HG02642 (cell line): ENCODE results near the gene ESRRB.

Experiments used
- ATAC-seq: cut with Tn5 transposase; IDR thresholded peaks from one replicate; pipeline ENCODE4 v1.9.1; 2021; ENCODE audit warnings: mild to moderate bottlenecking; ENCODE audit not compliant: unreplicated experiment, poor library complexity

ESRRB gene

GRCh38 chr14:76396714-76397187, 20.8 kb downstream of the ESRRB start:
- no peak for ATAC-seq

- ATAC-seq: no peak
These were observed 29.7 kb downstream of the ESRRB start for GRCh38 chr14:76405627-76406026.

DNA sequence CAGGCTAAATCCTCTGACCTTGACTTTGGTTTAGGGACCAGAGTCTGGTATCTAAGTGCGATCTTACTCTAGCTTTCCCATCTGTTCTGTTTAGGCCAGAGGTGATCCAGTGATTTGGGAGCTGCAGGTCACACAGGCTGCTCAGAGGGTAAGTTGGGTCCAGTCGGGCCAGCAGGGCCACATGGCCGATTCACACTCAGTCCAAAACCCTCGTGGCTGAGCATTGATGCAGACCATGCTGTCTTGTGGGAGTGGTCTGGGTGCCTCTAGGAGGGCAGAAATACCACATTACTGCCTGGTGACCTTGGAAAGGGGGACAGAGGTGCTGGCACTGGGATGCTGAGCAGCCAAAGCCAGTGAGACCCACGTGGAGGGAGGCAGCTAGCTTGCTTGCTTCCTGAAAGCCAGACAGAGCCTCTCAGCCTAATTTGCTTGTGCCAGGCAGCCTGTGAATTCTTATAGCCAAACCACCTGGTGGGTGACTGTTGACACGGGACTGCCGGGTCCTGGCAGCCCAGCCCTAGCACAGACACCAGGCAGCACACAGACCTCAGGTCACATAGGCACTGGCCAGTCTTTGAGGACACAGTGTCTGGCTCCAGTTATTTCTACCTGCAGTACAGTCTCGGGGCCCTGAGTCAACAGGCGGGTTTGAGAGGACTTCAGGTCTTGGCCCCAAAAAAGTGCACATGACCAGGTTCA, 31.7 kb downstream of the ESRRB start:
- ATAC-seq: no peak

- no peak for ATAC-seq
These were observed 32.9 kb downstream of the ESRRB start for GRCh38 chr14:76408877-76409276.

- no peak for ATAC-seq
These were observed 36.6 kb downstream of the ESRRB start for GRCh38 chr14:76412501-76412900.

DNA sequence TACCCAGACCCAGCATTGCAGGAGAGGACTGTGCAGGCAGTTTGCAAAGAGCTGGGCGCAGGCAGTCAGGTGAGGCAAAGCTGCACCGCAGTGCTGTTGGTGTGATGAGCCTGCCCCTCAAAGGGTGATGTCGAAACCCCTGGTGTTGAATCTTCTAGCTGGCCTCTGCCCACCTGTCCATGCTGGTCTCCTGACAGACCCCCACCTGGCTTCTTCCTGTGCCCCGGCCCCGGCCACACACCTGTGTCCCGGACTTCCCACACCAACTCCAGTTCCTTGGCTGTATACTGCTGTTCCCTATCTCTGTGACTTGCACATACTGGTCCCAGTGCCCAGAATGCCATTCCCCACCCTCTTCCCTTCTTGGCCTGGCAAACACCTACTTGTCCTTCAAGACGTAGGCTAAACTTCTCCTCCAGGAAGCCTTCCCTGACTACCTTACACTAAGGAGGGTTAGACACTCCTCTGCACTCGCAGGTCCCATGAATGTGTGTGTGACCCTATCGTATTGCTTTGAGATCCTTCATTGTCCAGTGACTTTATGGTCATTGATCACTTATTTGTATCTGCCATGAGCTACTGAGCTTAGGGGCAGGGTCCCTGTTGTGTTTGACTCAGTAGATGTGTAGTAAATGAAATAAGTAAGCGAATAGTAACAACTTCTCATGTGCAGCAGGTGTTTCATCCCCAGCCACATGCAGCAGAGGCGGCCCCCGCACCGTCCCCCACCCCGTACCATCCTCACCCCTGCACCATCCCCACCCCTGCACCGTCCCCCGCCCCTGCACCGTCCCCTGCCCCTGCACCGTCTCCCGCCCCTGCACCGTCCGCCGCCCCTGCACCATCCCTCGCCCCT, 37.4 kb downstream of the ESRRB start:
- no peak for ATAC-seq

DNA sequence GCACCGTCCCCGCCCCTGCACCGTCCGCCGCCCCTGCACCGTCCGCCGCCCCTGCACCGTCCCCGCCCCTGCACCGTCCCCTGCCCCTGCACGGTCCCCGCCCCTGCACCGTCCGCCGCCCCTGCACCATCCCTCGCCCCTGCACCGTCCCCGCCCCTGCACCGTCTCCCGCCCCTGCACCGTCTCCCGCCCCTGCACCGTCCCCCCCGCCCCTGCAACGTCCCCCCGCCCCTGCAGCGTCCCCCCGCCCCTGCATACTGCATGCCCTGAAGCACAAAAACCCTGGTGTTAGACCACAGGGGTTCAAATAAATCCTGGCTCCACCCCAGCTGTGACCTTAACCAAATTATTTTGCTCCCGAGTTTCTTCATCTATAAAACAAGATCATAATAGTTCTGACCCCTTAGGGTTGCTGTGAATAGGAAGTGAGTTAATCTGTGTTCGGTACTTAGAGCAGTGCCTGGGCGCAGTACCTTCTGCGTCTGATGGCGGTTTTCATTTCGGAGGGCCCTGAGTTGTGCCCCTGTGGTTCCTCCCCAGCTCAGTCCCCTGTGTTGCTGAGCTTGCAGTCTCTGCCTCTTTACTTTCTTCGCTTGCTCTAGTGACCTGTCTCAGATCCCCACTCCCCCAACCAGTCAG, 38.1 kb downstream of the ESRRB start:
- no peak for ATAC-seq

DNA sequence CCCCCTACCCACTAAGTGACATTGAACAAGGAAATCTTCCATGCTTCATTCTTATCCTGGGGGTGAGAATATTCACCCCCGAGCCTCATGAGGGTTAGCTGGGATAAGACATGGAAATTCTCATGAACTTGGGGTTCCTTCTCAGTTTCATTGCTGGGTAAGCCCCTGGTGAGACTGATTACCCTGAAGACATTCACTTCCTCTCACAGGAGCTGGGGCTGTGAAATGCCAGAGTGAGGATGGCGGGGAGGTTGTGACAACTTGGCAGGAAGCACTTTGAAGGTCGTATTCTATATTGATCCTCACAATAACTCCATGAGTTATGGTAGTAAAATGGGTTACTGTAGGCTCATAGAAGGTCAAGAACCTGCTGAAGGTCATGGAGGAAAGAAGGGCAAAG, 43.5 kb downstream of the ESRRB start:
- ATAC-seq: no peak

GRCh38 chr14:76420827-76421226, 44.9 kb downstream of the ESRRB start:
- no peak for ATAC-seq

DNA sequence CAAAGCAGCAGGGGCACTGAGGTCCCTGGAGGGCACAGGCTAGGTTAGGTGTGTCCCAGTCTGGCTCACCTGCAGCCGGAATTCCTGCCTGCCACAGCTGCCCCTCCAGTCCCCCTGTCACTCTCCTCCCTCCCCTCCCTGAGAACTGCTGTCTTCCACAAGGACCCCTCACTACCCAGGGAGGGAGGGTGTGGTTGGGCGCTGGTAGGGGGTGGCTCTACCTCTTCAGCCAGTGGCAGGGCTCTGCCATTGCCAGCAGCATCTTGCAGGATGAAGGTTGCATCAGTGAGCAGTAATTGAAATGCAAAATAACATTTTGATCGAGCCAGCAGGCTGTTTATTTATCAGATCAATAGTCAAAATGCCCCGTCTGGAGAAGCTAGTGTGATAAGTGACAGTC, 45.7 kb downstream of the ESRRB start:
- ATAC-seq: no peak

- ATAC-seq: no peak
These were observed 46.7 kb downstream of the ESRRB start for GRCh38 chr14:76422662-76423061.

DNA sequence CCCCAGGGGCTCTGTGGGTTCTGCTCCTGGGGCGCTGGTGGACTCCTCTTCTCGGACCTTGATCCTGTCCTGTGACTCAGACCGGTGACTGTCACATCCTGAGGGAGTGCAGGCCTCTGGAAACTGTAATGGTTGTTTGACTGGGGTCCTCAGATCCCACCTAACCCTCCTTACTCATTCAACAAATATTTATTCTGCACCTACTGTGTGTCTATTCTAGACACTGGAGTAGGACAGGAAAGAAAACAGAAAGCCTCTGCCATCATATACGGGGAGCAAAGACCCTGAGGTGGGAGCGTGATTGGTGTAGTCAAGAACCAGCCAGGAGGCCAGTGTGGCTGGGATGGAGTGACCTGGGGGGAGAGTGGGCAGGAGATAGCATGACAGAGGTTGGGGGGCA, 47.6 kb downstream of the ESRRB start:
- no peak for ATAC-seq

DNA sequence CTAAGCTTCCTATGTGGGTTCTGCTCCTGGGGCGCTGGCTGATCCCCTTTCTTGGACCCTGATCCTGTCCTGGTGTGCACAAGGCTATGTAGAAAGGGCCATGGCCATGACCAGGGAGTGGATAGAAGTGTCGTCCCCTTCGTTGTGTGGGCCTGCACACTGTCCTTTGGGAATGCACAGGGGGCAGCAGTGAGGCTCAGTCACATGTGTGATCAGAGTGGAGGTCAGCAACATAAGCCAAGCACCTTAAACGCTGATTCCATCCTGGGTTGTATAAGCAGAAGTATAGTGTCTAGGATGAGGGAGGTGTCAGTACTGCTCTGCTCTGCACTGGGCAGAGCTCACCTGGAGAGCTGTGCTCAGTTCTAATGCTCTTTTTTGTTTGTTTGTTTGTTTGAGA, 48.4 kb downstream of the ESRRB start:
- no peak for ATAC-seq

DNA sequence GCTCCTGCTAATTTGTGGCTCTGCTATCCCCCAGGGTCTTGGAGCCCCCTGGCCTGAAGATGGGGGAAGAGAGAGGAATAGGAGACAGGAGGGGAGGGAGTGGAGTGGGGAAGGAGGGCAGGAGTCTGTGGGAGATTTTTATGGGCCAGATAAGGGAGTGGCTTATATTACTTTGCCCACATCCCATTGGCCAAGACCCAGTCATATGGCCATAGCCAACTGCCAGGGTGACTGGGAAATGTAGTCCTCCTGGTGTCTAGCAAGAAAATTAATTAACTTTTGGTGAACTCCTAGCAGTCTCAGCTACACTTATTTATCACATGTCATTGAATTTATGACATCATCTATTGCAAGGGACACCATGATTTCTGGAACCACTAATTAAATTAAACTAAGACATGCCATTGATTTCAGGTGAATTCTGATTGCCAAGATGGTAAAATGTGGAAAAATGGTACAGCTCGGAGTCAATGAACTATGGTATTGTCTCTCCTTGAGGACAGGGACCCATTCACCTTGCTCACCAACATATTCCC, 50.3 kb downstream of the ESRRB start:
- ATAC-seq: no peak

GRCh38 chr14:76428611-76429010, 52.7 kb downstream of the ESRRB start:
- no peak for ATAC-seq

DNA sequence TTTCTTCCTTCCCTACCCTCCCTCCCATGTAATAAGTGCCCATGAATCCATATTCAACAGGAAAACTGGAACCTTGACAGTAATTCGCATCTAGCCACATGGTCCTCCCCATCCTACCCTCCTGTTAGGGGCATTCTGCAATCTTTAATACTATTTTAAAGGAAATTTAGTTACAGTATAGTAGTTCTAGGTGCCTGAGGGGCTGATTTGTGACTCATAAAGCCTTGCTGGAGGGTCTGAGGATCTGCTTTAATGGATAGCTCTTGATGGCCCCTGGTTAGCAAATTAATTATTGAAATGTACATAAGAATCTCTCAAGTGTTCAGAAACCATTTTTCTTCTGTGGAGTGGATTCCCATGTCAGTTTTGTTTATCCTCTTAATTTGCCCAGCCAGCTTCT, 54.1 kb downstream of the ESRRB start:
- no peak for ATAC-seq

- ATAC-seq: no peak
These were observed 54.6 kb downstream of the ESRRB start for GRCh38 chr14:76430475-76430980.

GRCh38 chr14:76431538-76431937, 55.6 kb downstream of the ESRRB start:
- no peak for ATAC-seq

DNA sequence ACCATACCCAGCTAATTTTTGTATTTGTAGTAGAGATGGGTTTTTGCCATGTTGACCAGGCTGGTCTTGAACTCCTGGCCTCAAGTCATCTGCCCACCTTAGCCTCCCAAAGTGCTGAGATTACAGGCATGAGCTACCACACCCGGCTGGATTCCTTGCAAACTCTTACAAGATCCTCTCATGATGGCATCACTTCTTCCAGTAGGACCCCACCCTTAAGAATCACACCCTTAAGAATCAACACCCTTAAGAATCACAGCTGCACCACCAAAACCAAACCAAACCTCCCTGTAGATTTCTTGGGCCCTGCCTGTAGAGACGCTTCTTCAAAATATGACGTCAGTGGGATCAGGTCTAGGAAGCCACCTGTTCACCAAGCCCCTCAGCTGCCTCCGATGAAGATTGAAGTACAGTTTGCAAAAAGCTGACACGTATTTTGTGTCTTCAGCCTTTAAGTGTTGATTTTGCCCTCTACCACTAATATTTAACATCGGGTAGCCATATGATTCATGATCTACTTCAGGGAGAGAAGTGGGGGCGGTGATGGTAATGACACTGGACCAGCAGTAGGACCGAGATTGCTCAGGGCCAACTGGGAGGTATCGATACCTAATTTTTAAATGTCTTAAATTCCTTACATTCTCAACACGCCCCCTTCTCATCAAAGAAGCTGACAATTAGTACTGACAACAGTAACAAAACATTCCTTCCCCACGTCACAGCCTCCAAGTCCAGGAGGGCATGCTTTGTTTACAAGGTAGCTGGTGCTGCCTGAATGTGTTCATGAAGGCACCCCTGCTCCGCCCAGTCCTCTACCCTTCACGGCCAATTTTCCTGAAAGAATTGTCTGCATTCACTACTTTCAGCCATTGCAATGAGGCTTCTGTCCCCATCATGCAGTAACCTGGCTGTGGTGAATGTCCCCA, 57.2 kb downstream of the ESRRB start:
- ATAC-seq: no peak

DNA sequence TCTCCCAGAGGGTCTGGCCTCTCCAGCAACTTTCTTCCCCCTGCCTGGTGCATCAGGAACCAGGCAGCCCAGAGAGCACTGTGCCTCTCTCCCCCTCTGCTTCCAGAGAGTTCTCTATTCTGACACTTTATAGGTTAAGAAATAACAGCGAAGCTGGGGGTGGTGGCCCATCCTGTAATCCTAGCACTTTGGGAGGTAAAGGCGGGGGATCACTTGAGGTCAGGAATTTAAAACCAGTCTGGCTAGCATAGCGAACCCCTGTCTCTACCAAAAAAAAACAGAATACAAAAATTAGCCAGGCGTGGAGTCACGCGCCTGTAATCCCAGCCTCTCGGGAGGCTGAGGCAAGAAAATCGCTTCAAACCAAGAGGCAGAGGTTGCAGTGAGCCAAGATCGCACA, 58.3 kb downstream of the ESRRB start:
- ATAC-seq: no peak
